ENCODE results near the gene SNRNP48. TPM values are rescaled to one million over a fixed set of nuclear protein-coding genes. Genes with fewer than 3 reads are reported as not detected.

The SNRNP48 gene
- total RNA-seq, 1 donor from 2014 or later = 13.1 TPM

- Histone ChIP-seq H3K27me3 (ENCODE audit: insufficient read depth, low read length) (no peaks in the 10 kb centered on the region), H3K79me2 (ENCODE audit: insufficient read depth, low read length) (no peaks in the 10 kb centered on the region), H2AFZ (ENCODE audit: low read depth, low read length) (no peak overlapping the region), H3K36me3 (ENCODE audit: insufficient read depth, low read length) (no peaks in the 10 kb centered on the region), H3K27ac (ENCODE audit: low read depth, low read length) (no peak overlapping the region), H3K4me1 (ENCODE audit: insufficient read depth, low read length) (no peaks in the 10 kb centered on the region), H3K4me2 (ENCODE audit: low read length) (no peak overlapping the region), H3K4me3 (ENCODE audit: insufficient read depth, low read depth, low read length) (no peak overlapping the region), H4K20me1 (ENCODE audit: insufficient read depth, low read length) (no peaks in the 10 kb centered on the region), H3K9ac (ENCODE audit: low read length) (no peak overlapping the region), H3K9me3 (ENCODE audit: insufficient read depth, low read depth, low read length) (no peaks in the 10 kb centered on the region)
- no peaks in the 10 kb centered on the region for H3K9me3 Mint-ChIP-seq (ENCODE audit: unreplicated experiment)
- FAIRE-seq = no peak
- no peak overlapping the region for H3K4me3 Mint-ChIP-seq (ENCODE audit: unreplicated experiment)
- no peak overlapping the region for H3K27ac Mint-ChIP-seq (ENCODE audit: unreplicated experiment)
- no peaks in the 10 kb centered on the region for H3K36me3 Mint-ChIP-seq (ENCODE audit: low read depth, unreplicated experiment)
- DNase-seq (ENCODE audit: low read depth) = peak; percentile 56
- no peak for TF ChIP-seq CTCF (IDR thresholded peaks at IDR 0.05; ENCODE audit: insufficient read depth, low read depth, low read length)
- no peak for TF ChIP-seq EZH2 (IDR thresholded peaks at IDR 0.05; ENCODE audit: insufficient read depth, low read length)
- no peaks in the 10 kb centered on the region for H3K4me1 Mint-ChIP-seq (ENCODE audit: low read depth, unreplicated experiment)
- peaks cover 11% of the 10 kb centered on the region for H3K27me3 Mint-ChIP-seq (ENCODE audit: low read depth, unreplicated experiment)
These were observed 28.1 kb downstream of the SNRNP48 start for GRCh38 chr6:7617801-7618764.

- Histone ChIP-seq H3K79me2 (ENCODE audit: insufficient read depth, low read length) (no peaks in the 10 kb centered on the region), H3K36me3 (ENCODE audit: insufficient read depth, low read length) (no peaks in the 10 kb centered on the region), H3K27me3 (ENCODE audit: insufficient read depth, low read length) (no peaks in the 10 kb centered on the region), H3K4me1 (ENCODE audit: insufficient read depth, low read length) (no peaks in the 10 kb centered on the region), H3K4me3 (ENCODE audit: insufficient read depth, low read depth, low read length) (no peak overlapping the region), H2AFZ (ENCODE audit: low read depth, low read length) (no peak overlapping the region), H3K9ac (ENCODE audit: low read length) (no peak overlapping the region), H3K9me3 (ENCODE audit: insufficient read depth, low read depth, low read length) (no peaks in the 10 kb centered on the region), H4K20me1 (ENCODE audit: insufficient read depth, low read length) (no peaks in the 10 kb centered on the region), H3K4me2 (ENCODE audit: low read length) (no peak overlapping the region), H3K27ac (ENCODE audit: low read depth, low read length) (no peak overlapping the region)
- H3K4me1 Mint-ChIP-seq (ENCODE audit: low read depth, unreplicated experiment) = peaks cover 3% of the 10 kb centered on the region
- FAIRE-seq = no peak
- H3K9me3 Mint-ChIP-seq (ENCODE audit: unreplicated experiment) = no peaks in the 10 kb centered on the region
- H3K36me3 Mint-ChIP-seq (ENCODE audit: low read depth, unreplicated experiment) = no peaks in the 10 kb centered on the region
- H3K27me3 Mint-ChIP-seq (ENCODE audit: low read depth, unreplicated experiment) = peaks cover 11% of the 10 kb centered on the region
- no peak for DNase-seq (ENCODE audit: low read depth)
- H3K27ac Mint-ChIP-seq (ENCODE audit: unreplicated experiment) = no peak overlapping the region
- no peak overlapping the region for H3K4me3 Mint-ChIP-seq (ENCODE audit: unreplicated experiment)
- TF ChIP-seq CTCF (IDR thresholded peaks at IDR 0.05; ENCODE audit: insufficient read depth, low read depth, low read length) (no peak), EZH2 (IDR thresholded peaks at IDR 0.05; ENCODE audit: insufficient read depth, low read length) (no peak)
These were observed 31.8 kb downstream of the SNRNP48 start for GRCh38 chr6:7621761-7622160.
